ENCODE data around the gene BTBD18.

GRCh38 chr11:57792870-57793269 lies 41.3 kb upstream of the BTBD18 start:
- TF ChIP-seq, protein P1, sequence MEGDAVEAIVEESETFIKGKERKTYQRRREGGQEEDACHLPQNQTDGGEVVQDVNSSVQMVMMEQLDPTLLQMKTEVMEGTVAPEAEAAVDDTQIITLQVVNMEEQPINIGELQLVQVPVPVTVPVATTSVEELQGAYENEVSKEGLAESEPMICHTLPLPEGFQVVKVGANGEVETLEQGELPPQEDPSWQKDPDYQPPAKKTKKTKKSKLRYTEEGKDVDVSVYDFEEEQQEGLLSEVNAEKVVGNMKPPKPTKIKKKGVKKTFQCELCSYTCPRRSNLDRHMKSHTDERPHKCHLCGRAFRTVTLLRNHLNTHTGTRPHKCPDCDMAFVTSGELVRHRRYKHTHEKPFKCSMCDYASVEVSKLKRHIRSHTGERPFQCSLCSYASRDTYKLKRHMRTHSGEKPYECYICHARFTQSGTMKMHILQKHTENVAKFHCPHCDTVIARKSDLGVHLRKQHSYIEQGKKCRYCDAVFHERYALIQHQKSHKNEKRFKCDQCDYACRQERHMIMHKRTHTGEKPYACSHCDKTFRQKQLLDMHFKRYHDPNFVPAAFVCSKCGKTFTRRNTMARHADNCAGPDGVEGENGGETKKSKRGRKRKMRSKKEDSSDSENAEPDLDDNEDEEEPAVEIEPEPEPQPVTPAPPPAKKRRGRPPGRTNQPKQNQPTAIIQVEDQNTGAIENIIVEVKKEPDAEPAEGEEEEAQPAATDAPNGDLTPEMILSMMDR (IDR thresholded peaks at IDR 0.05; ENCODE audit: low read depth, low read length), result no peak
- TF ChIP-seq, protein P2, sequence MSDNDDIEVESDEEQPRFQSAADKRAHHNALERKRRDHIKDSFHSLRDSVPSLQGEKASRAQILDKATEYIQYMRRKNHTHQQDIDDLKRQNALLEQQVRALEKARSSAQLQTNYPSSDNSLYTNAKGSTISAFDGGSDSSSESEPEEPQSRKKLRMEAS (IDR thresholded peaks at IDR 0.05; ENCODE audit: low read depth, low read length), result no peak
- no peak for TF ChIP-seq POLR2A (IDR thresholded peaks at IDR 0.05; ENCODE audit: extremely low read depth, insufficient read length)

Data from NB4 (cell line).